K562 (cell line): ENCODE measurements around the gene FAM83E. TPM values are rescaled to one million over a fixed set of nuclear protein-coding genes. Genes with fewer than 3 reads are reported as not detected.

Source experiments
- ATF7 ChIP-seq: fragments of 450-650 bp; IDR thresholded peaks from 2 replicates; pipeline ENCODE4 v1.7.1; 2014; ENCODE audit warnings: mild to moderate bottlenecking, moderate library complexity
- CHD4 ChIP-seq: fragments of 200-600 bp; sonication (generic); IDR thresholded peaks from 3 replicates; pipeline ENCODE4 v1.6.1; 2012; ENCODE audit warnings: low read depth, mild to moderate bottlenecking, mixed read lengths, low read length, inconsistent platforms; ENCODE audit not compliant: insufficient read depth, insufficient replicate concordance, poor library complexity, severe bottlenecking
- DEAF1 ChIP-seq: fragments of 450-650 bp; formaldehyde crosslinking; IDR thresholded peaks from 2 replicates; pipeline ENCODE4 v1.4.0; 2020; ENCODE audit warnings: mild to moderate bottlenecking, moderate library complexity
- E2F4 ChIP-seq: sonication (generic); formaldehyde crosslinking; IDR thresholded peaks from 2 replicates; pipeline ENCODE4 v1.8.0; 2022; ENCODE audit warnings: mild to moderate bottlenecking, low read depth, missing genetic modification reagents
- FOSL1 ChIP-seq: fragments of 200-800 bp; sonication (Bioruptor generic); conservative IDR thresholded peaks from 2 replicates; pipeline ENCODE4 v1.6.1; 2016; ENCODE audit warnings: missing genetic modification characterization, missing compliant biosample characterization
- HMG20A ChIP-seq: fragments of 450-650 bp; formaldehyde crosslinking; conservative IDR thresholded peaks from 2 replicates; pipeline ENCODE4 v1.4.0; 2020; ENCODE audit warnings: mild to moderate bottlenecking, mixed read lengths
- HMGXB4 ChIP-seq: sonication (generic); formaldehyde crosslinking; IDR thresholded peaks from 2 replicates; pipeline ENCODE4 v1.8.1; 2023; ENCODE audit warnings: mild to moderate bottlenecking, missing genetic modification reagents
- JUNB ChIP-seq: fragments of 450-650 bp; formaldehyde crosslinking; conservative IDR thresholded peaks from 2 replicates; pipeline ENCODE4 v1.4.0; 2020; ENCODE audit warnings: mild to moderate bottlenecking
- KDM1A ChIP-seq, 2 experiments: fragments of 450-650 bp; IDR thresholded peaks; 2 replicates each; pipeline ENCODE4 v1.6.1; 2016; ENCODE audit warnings: mild to moderate bottlenecking in 2 of 2
- NCOA2 ChIP-seq, 2 experiments: fragments of 450-650 bp; IDR thresholded peaks; 2 replicates each; pipeline ENCODE4 v1.6.1; 2018; ENCODE audit warnings: mild to moderate bottlenecking in 2 of 2, moderate library complexity in 1 of 2; ENCODE audit not compliant: partially characterized antibody in 2 of 2
- TFE3 ChIP-seq: fragments of 450-650 bp; formaldehyde crosslinking; IDR thresholded peaks from 2 replicates; pipeline ENCODE4 v1.4.0; 2020; ENCODE audit warnings: mild to moderate bottlenecking, mixed read lengths
- YY1 ChIP-seq, 3 experiments: IDR thresholded peaks; 2 replicates each; pipeline ENCODE4 v1.6.1; 2011; ENCODE audit warnings: low read length in 2 of 3, mild to moderate bottlenecking in 2 of 3, moderate library complexity in 2 of 3, borderline replicate concordance in 1 of 3, control low read depth in 1 of 3, low read depth in 1 of 3; ENCODE audit not compliant: insufficient read depth in 3 of 3, insufficient replicate concordance in 2 of 3, control insufficient read depth in 1 of 3, insufficient read length in 1 of 3; ENCODE audit errors: extremely low read depth in 1 of 3
- ZBTB33 ChIP-seq: sonication (generic); formaldehyde crosslinking; IDR thresholded peaks from 2 replicates; pipeline ENCODE4 v1.8.1; 2023; ENCODE audit warnings: mild to moderate bottlenecking, missing genetic modification reagents
- ZC3H4 ChIP-seq: sonication (generic); formaldehyde crosslinking; IDR thresholded peaks from 2 replicates; pipeline ENCODE4 v1.9.0; 2021; ENCODE audit warnings: missing genetic modification reagents, borderline replicate concordance
- ZEB2 ChIP-seq: fragments of 450-650 bp; IDR thresholded peaks from 2 replicates; pipeline ENCODE4 v1.6.1; 2016
- ZNF583 ChIP-seq: fragments of 250-450 bp; sonication (Bioruptor Pico); IDR thresholded peaks from 2 replicates; pipeline ENCODE4 v1.4.0; 2020
- polyA plus RNA-seq, 8 experiments: library from polyadenylated mRNA; depleted of rRNA in 4 of 8; stranded (reverse) in 5 of 8; unstranded in 3 of 8; fragments of >200 nt; fragmentation: Nextera tagmentation in 2 of 8; fragmentation: Illumina TruSeq in 1 of 8; extraction: Ambion mirVana in 2 of 8; extraction: Trizol in 1 of 8; gene quantifications; 2 replicates each; pipeline versions ENCODE4 v1.2.1 to v1.2.3, GENCODE V29; 2011 to 2014; ENCODE audit warnings: inconsistent platforms in 1 of 8, missing spikeins in 1 of 8
- total RNA-seq, 7 experiments: library from RNA; depleted of rRNA in 6 of 7; stranded (reverse); fragments of >200 nt in 6 of 7; fragmentation: Illumina TruSeq in 2 of 7; extraction: Trizol in 2 of 7; gene quantifications; 2 replicates each; pipeline versions ENCODE4 v1.2.1 to v1.2.3, GENCODE V29; 2011 to 2021; ENCODE audit warnings: low replicate concordance in 1 of 7

Gene FAM83E
- total and polyA plus RNA-seq, 9 of the 15 experiments (the other 6 are each of a cell fraction or from before 2014, with no cell fraction given), result 0.15 to 0.87 (median 0.29) TPM; not detected in 4

- no peak for TF ChIP-seq HMG20A (CRISPR knock-in tag)
- no peak for TF ChIP-seq ZNF583 (CRISPR knock-in tag)
- peak; percentile 65 for TF ChIP-seq FOSL1 (tag)
- TF ChIP-seq JUNB (CRISPR knock-in tag), result no peak
- TF ChIP-seq KDM1A (IDR thresholded peaks at IDR 0.05), result no peak
- TF ChIP-seq ZC3H4, result no peak
- TF ChIP-seq YY1 (IDR thresholded peaks at IDR 0.05; ENCODE audit: borderline replicate concordance in 1 of 3, control insufficient read depth in 1 of 3, extremely low read depth in 1 of 3, insufficient read depth in 3 of 3, insufficient read length in 1 of 3, insufficient replicate concordance in 2 of 3, low read depth in 1 of 3, low read length in 2 of 3), result peak; percentile 47 to 91 (median 80)
- TF ChIP-seq NCOA2 (IDR thresholded peaks at IDR 0.05; ENCODE audit: partially characterized antibody in 2 of 2), result no peak
- TF ChIP-seq DEAF1 (CRISPR knock-in tag), result no peak
- TF ChIP-seq ZBTB33 (CRISPR knock-in tag), result peak; percentile 90; the same call in 1 of the 2 replicates
- TF ChIP-seq CHD4, result no peak
- TF ChIP-seq ATF7, result peak; percentile 95
- no peak for TF ChIP-seq E2F4 (CRISPR knock-in tag)
- TF ChIP-seq HMGXB4 (CRISPR knock-in tag), result peak; percentile 76; the same call in 1 of the 2 replicates
- TF ChIP-seq TFE3, result no peak
- TF ChIP-seq ZEB2, result peak; percentile 40; the same call in 1 of the 2 replicates
These were observed 4.2 kb upstream of the FAM83E start, which contains the start of the genes RPL18 and SPHK2 (continued) for GRCh38 chr19:48618916-48619691.
